ENCODE results near the gene WDR45B. TPM values are rescaled to one million over a fixed set of nuclear protein-coding genes. Genes with fewer than 3 reads are reported as not detected.

WDR45B gene
- total RNA-seq, 1 experiment from 2014 or later = 110 TPM

DNA sequence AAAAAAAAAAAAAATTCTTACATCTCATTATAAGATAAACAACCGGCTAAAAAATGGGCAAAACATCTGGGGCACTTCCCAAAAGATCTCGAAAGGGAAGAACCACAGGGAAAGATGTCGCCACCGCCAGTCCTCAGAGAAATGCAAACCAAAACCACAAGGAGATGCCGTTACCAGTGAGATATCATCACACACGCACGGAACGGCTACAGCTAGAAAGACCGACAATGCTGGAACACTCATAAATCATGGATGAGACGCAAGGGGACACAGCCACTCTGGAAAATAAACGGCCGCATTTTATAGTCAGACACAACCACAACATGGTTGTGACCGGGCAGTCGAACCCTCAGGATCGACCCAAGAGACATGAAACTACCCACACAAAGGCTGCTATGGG, 24.5 kb downstream of the WDR45B start:
- peak overlapping the region in 2 of 3 experiments; percentile 0 to 47; a peak in 4 of 7 replicates for H3K27ac Mint-ChIP-seq
- H3K9me3 Mint-ChIP-seq = no peaks in the 10 kb centered on the region
- Histone ChIP-seq H3K4me1 (ENCODE audit: insufficient read depth, low read length) (no peaks in the 10 kb centered on the region), H4K91ac (ENCODE audit: insufficient read length, low read depth, low read length) (no peak overlapping the region), H4K5ac (ENCODE audit: insufficient read length, low read depth, low read length) (no peak overlapping the region), H2BK12ac (ENCODE audit: insufficient read length, low read depth, low read length) (no peak overlapping the region), H3T11ph (ENCODE audit: low read length) (no peak overlapping the region), H3K4ac (ENCODE audit: low read depth, low read length) (no peak overlapping the region), H2BK5ac (ENCODE audit: insufficient read length, low read length) (no peak overlapping the region), H2BK15ac (ENCODE audit: low read depth, low read length) (no peak overlapping the region), H2AK5ac (ENCODE audit: insufficient read length, low read length) (no peak overlapping the region), H3K79me2 (ENCODE audit: insufficient read depth, low read length) (no peaks in the 10 kb centered on the region), H3K14ac (ENCODE audit: insufficient read depth, low read length) (no peak overlapping the region), H2BK120ac (ENCODE audit: low read depth, low read length, poor library complexity, severe bottlenecking) (no peak overlapping the region), H3K9ac (ENCODE audit: extremely low read depth, insufficient read length, low read length) (no peak overlapping the region), H3K4me2 (ENCODE audit: insufficient read depth, insufficient read length, low read length) (no peak overlapping the region), H3K23ac (ENCODE audit: insufficient read length, low read depth, low read length) (no peak overlapping the region), H2AFZ (ENCODE audit: low read length) (no peak overlapping the region), H4K8ac (replicated peaks; ENCODE audit: insufficient read length, low read depth, low read length) (no peak overlapping the region), H3K9me3 (ENCODE audit: control insufficient read depth, low read depth, low read length) (no peaks in the 10 kb centered on the region), H3K56ac (ENCODE audit: insufficient read length, low read depth, low read length) (no peak overlapping the region), H3K23me2 (ENCODE audit: insufficient read length, low read depth, low read length, poor library complexity, severe bottlenecking) (no peaks in the 10 kb centered on the region), H3K27me3 (ENCODE audit: insufficient read depth, low read length) (no peaks in the 10 kb centered on the region), H2BK20ac (ENCODE audit: low read depth, low read length, poor library complexity, severe bottlenecking) (no peak overlapping the region), H4K20me1 (ENCODE audit: control insufficient read depth, insufficient read depth, insufficient read length) (no peaks in the 10 kb centered on the region), H3K18ac (ENCODE audit: insufficient read length, low read depth, low read length) (no peak overlapping the region), H3K27ac (ENCODE audit: insufficient read length, low read depth, low read length) (no peak overlapping the region), H3K79me1 (ENCODE audit: insufficient read depth, low read depth, low read length, poor library complexity, severe bottlenecking) (no peaks in the 10 kb centered on the region)
- no peak for TF ChIP-seq CTCF (conservative IDR thresholded peaks at IDR 0.05)
- DNase-seq = no peak
- WGBS (ENCODE audit: extremely low coverage, insufficient read length, low lambda C conversion rate) = no CpG with 5 or more reads among the region's 15 CpGs
- no peaks in the 10 kb centered on the region for H3K27me3 Mint-ChIP-seq (ENCODE audit: low read depth)
- H3K4me1 Mint-ChIP-seq = no peaks in the 10 kb centered on the region
- H3K36me3 Mint-ChIP-seq (ENCODE audit: insufficient read depth in 1 of 3, low read depth in 3 of 3) = peaks cover 37 to 80% (median 78%) of the 10 kb centered on the region in 3 experiments; a peak in 6 of 7 replicates
- no peak overlapping the region for H3K4me3 Mint-ChIP-seq
